Activated B cell treated with CpG ODN at 0.5 μM for 24 hours (primary cell): ENCODE data around the gene PLIN4. TPM values are rescaled to one million over a fixed set of nuclear protein-coding genes. Genes with fewer than 3 reads are reported as not detected.

Source experiments
- ATAC-seq: fragments of 200-7000 bp; cut with Tn5 transposase; one replicate; pipeline ENCODE4 v1.10.0; 2021; ENCODE audit warnings: low read depth, mild to moderate bottlenecking, moderate library complexity
- CTCF ChIA-PET: fragments of 350-600 bp; sonication (Branson Sonifier 250); formaldehyde crosslinking; loops from one replicate; lab custom pipeline; 2021; ENCODE audit warnings: antibody characterized with exemption; lab: Charles Lee
- POLR2A ChIA-PET: fragments of 350-600 bp; sonication (Branson Sonifier 250); formaldehyde crosslinking; loops from one replicate; lab custom pipeline; 2021; ENCODE audit warnings: antibody characterized with exemption; lab: Charles Lee
- DNase-seq: peaks from one replicate; pipeline ENCODE4 v3.0.0; 2022
- H3K27ac Mint-ChIP-seq: one replicate; pipeline ENCODE4 v1.8.0; 2020; ENCODE audit warnings: mixed read lengths
- H3K27me3 Mint-ChIP-seq: one replicate; pipeline ENCODE4 v1.8.0; 2021; ENCODE audit warnings: mixed read lengths
- H3K36me3 Mint-ChIP-seq: one replicate; pipeline ENCODE4 v1.8.0; 2021; ENCODE audit warnings: low read depth, mixed read lengths
- H3K4me1 Mint-ChIP-seq: one replicate; pipeline ENCODE4 v1.8.0; 2021; ENCODE audit warnings: mixed read lengths
- H3K4me3 Mint-ChIP-seq: one replicate; pipeline ENCODE4 v1.8.0; 2020; ENCODE audit warnings: mild to moderate bottlenecking, mixed read lengths
- H3K9me3 Mint-ChIP-seq: one replicate; pipeline ENCODE4 v1.8.0; 2020; ENCODE audit warnings: mixed read lengths
- intact Hi-C: fragments of 100-400 bp; cut with micrococcal nuclease; formaldehyde crosslinking; loops from one replicate; pipeline ENCODE4 v1.15.1; 2024
- total RNA-seq: library from RNA; stranded (reverse); gene quantifications from 2 replicates; pipeline ENCODE4 v1.2.3, GENCODE V29; 2022
- TF ChIP-seq, protein P1 (sequence below): fragments of 200-600 bp; IDR thresholded peaks from one replicate; pipeline ENCODE4 v1.8.0; 2022; ENCODE audit warnings: antibody characterized with exemption, mild to moderate bottlenecking

PLIN4 gene
- total RNA-seq, 1 donor from 2014 or later, result not detected

DNA sequence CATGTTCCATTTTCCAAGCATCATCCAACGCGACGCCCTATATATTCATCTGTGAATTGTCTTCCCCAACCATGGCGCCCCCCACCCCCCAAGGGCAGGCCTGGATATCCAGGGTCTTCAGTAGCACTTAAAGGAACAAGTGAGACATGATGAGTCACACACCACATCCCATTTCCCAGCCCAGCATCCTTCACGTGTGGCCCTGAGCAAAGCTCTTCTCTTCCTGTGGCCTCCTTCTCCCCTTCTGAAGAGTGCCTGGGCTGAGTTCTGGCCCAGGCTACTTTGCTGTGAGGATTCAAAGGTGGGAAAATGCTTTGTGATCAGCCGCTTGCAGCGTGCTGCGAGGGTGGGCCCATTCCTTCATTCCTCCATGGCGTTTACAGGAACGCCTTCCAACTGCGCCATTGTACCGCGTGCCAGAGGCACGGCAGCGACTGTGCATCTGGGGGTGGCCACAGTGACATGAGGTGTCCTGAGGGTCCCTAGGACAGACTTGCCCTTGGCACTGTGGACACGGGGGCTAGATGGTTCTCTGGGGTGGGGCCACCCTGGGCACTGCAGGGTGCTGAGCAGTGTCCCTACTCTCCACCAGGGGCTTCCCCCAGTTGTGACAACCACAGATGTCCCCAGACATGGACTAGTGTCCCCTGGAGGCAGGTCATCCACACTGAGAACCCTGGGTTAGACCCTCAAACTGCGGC, 11.7 kb downstream of the PLIN4 start:
- Mint-ChIP-seq H3K36me3 (peaks cover 21% of the 10 kb centered on the region), H3K9me3 (no peaks in the 10 kb centered on the region), H3K27ac (no peak overlapping the region), H3K4me1 (no peaks in the 10 kb centered on the region), H3K4me3 (no peak overlapping the region), H3K27me3 (no peaks in the 10 kb centered on the region)
- CTCF ChIA-PET, result no interaction called here
- TF ChIP-seq, protein P1, sequence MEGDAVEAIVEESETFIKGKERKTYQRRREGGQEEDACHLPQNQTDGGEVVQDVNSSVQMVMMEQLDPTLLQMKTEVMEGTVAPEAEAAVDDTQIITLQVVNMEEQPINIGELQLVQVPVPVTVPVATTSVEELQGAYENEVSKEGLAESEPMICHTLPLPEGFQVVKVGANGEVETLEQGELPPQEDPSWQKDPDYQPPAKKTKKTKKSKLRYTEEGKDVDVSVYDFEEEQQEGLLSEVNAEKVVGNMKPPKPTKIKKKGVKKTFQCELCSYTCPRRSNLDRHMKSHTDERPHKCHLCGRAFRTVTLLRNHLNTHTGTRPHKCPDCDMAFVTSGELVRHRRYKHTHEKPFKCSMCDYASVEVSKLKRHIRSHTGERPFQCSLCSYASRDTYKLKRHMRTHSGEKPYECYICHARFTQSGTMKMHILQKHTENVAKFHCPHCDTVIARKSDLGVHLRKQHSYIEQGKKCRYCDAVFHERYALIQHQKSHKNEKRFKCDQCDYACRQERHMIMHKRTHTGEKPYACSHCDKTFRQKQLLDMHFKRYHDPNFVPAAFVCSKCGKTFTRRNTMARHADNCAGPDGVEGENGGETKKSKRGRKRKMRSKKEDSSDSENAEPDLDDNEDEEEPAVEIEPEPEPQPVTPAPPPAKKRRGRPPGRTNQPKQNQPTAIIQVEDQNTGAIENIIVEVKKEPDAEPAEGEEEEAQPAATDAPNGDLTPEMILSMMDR, result no peak
- DNase-seq (no peak), ATAC-seq (no peak)
- intact Hi-C loops, result no loop called here
- POLR2A ChIA-PET, result no interaction called here

DNA sequence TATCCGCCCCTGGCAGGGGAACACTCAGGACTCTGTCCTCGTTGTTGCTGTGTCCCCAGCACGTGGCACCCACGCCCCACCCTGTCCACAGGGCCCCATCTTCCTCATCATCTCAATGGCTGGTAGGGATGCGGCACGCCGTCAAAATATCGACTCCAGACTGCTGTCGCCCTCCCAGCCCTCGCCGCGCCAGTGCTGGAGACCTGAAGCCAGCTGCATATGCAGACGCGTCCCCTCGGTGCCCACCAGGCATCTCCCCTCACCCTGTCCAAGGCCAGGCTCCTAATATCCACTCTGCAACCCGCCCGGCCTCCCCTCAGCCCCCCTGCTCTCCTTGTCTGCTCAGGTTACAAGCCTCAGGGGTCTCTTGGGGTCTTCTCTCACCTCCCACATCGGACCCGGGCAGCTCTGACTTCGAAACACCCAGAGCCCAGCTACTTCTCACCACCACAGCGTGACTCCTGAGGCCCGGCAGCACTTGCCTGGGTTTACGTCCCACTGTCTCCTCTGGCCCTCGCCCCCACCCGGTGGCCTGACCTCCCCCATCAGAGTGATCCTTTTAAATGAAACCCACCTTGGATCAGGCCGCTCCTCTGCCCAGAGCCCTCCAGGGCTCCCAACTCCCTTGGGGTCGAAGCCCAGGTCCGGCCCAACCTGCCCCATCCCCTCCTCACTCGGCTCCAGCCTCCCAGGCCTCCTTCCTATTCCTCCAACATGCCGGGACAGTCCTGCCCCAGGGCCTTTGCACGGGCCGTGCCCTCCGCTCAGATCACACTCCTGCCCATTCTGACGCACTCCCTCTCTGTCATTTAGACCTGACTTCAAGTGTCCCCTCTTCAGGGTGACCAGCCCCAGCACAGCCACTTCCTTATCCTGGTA, 12.5 kb downstream of the PLIN4 start:
- Mint-ChIP-seq H3K9me3 (no peaks in the 10 kb centered on the region), H3K36me3 (peaks cover 23% of the 10 kb centered on the region), H3K4me1 (no peaks in the 10 kb centered on the region), H3K27me3 (no peaks in the 10 kb centered on the region), H3K4me3 (no peak overlapping the region), H3K27ac (no peak overlapping the region)
- ATAC-seq (no peak), DNase-seq (no peak)
- ChIA-PET POLR2A (no interaction called here), CTCF (no interaction called here)
- TF ChIP-seq, protein P1, result no peak
- intact Hi-C loops, result no loop called here

DNA sequence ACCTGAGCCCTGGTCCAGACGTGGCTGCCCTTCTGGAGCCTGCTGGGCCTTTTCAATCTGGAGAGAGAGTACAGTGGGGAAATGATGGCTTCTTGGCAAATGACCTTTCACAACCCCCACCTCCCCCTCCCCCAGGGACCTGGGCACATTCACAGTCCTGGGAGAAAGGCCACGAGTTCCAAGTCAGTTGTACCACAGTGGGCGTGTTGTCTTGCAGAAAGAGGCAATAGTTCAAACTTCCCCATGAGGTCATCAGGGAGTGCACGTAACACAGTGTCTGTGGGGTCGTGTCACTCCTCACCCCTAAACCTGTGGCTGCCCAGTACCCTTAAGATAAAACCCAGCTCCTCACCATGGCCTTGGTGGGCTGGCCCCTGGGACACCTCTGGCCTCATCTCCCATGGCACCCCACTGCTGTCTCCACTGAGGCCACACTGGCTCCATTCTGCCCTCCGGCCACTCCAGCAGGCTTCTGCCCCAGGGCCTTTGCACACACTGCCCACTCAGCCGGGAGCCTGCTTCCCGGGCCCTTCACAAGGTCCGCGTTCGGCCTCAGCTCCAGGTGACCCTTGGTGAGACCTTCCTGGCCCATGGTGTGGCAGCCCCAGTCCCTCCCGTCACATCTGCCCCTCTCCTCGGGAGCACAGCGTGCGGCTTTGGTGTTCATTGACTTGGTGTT, 13.3 kb downstream of the PLIN4 start:
- TF ChIP-seq, protein P1, result no peak
- Mint-ChIP-seq H3K9me3 (no peaks in the 10 kb centered on the region), H3K27ac (no peak overlapping the region), H3K27me3 (no peaks in the 10 kb centered on the region), H3K36me3 (peaks cover 27% of the 10 kb centered on the region), H3K4me3 (no peak overlapping the region), H3K4me1 (no peaks in the 10 kb centered on the region)
- ChIA-PET CTCF (no interaction called here), POLR2A (no interaction called here)
- no peak for DNase-seq
- no peak for ATAC-seq
- intact Hi-C loops, result no loop called here

- ChIA-PET CTCF (no interaction called here), POLR2A (no interaction called here)
- intact Hi-C loops, result no loop called here
- Mint-ChIP-seq H3K36me3 (peaks cover 34% of the 10 kb centered on the region), H3K27me3 (no peaks in the 10 kb centered on the region), H3K27ac (no peak overlapping the region), H3K9me3 (no peaks in the 10 kb centered on the region), H3K4me3 (no peak overlapping the region), H3K4me1 (no peaks in the 10 kb centered on the region)
- ATAC-seq (no peak), DNase-seq (no peak)
- TF ChIP-seq, protein P1, result no peak
These were observed 14.0 kb downstream of the PLIN4 start for GRCh38 chr19:4504297-4504701.

GRCh38 chr19:4503825-4504170, 14.5 kb downstream of the PLIN4 start:
- intact Hi-C loops, result no loop called here
- DNase-seq (no peak), ATAC-seq (no peak)
- ChIA-PET POLR2A (no interaction called here), CTCF (no interaction called here)
- Mint-ChIP-seq H3K9me3 (no peaks in the 10 kb centered on the region), H3K27ac (no peak overlapping the region), H3K4me1 (no peaks in the 10 kb centered on the region), H3K36me3 (peaks cover 37% of the 10 kb centered on the region), H3K27me3 (no peaks in the 10 kb centered on the region), H3K4me3 (no peak overlapping the region)
- TF ChIP-seq, protein P1, result no peak
